Measurements from ENCODE around the gene ARMC2. TPM values are rescaled to one million over a fixed set of nuclear protein-coding genes. Genes with fewer than 3 reads are reported as not detected.
A peak's percentile ranks its signal among the peaks of the same experiment; 100 is the strongest.

Gene ARMC2
- total RNA-seq, 2 experiments from 2014 or later: 2.6 to 8.4 TPM

- Histone ChIP-seq H3K79me2 (ENCODE audit: insufficient read depth, low read depth, low read length) (no peaks in the 10 kb centered on the region), H3K9me3 (ENCODE audit: low read length) (no peaks in the 10 kb centered on the region), H3K4me3 (ENCODE audit: low read depth, low read length, poor library complexity, severe bottlenecking) (no peak overlapping the region), H3K4me2 (ENCODE audit: low read length) (no peak overlapping the region), H2AFZ (ENCODE audit: low read length) (no peak overlapping the region), H4K20me1 (ENCODE audit: insufficient read depth, low read length) (no peaks in the 10 kb centered on the region), H3K27ac (ENCODE audit: low read depth, low read length, poor library complexity, severe bottlenecking) (no peak overlapping the region), H3K36me3 (ENCODE audit: insufficient read depth, low read length) (no peaks in the 10 kb centered on the region), H3K9me2 (ENCODE audit: insufficient read depth, low read length) (no peaks in the 10 kb centered on the region), H3K4me1 (ENCODE audit: insufficient read depth, low read length, poor library complexity, severe bottlenecking) (peaks cover 24% of the 10 kb centered on the region)
- CTCF ChIA-PET (ENCODE audit: unreplicated experiment): no interaction called here
- no peak for TF ChIP-seq CTCF (conservative IDR thresholded peaks at IDR 0.05; ENCODE audit: low read length)
- TF ChIP-seq EZH2phosphoT487 (IDR thresholded peaks at IDR 0.05; ENCODE audit: borderline replicate concordance, low read depth, low read length): no peak
- POLR2A ChIA-PET: interaction anchor here (0.6 to 1.5 kb wide), 3 partner anchors 14 to 23 kb away, joined by 3 to 4 read pairs (median 4); no protein-coding TSS in a partner anchor
- BruUV-seq (replicated peaks): no TSS peak
- no peak for DNase-seq (ENCODE audit: low spot score)
- intact Hi-C loops (cut with micrococcal nuclease; ENCODE audit: unreplicated experiment): no loop called here
Measured at GRCh38 chr6:108940741-108941140, 92.5 kb downstream of the ARMC2 start.

- H3K79me2 ChIP-seq (ENCODE audit: insufficient read depth, low read depth, low read length): no peaks in the 10 kb centered on the region
- BruUV-seq (replicated peaks): no TSS peak
- TF ChIP-seq EZH2phosphoT487 (IDR thresholded peaks at IDR 0.05; ENCODE audit: borderline replicate concordance, low read depth, low read length) (no peak), CTCF (conservative IDR thresholded peaks at IDR 0.05; ENCODE audit: low read length) (no peak)
- no peak overlapping the region for H3K4me3 ChIP-seq (ENCODE audit: low read depth, low read length, poor library complexity, severe bottlenecking)
- no peak overlapping the region for H3K27ac ChIP-seq (ENCODE audit: low read depth, low read length, poor library complexity, severe bottlenecking)
- ChIA-PET POLR2A (interaction anchor here (0.6 to 1.5 kb wide), 3 partner anchors 16 to 1119 kb away, joined by 3 to 4 read pairs (median 4); no protein-coding TSS in a partner anchor), CTCF (ENCODE audit: unreplicated experiment) (no interaction called here)
- H3K9me3 ChIP-seq (ENCODE audit: low read length): no peaks in the 10 kb centered on the region
- H4K20me1 ChIP-seq (ENCODE audit: insufficient read depth, low read length): no peaks in the 10 kb centered on the region
- no peak for DNase-seq (ENCODE audit: low spot score)
- no peak overlapping the region for H2AFZ ChIP-seq (ENCODE audit: low read length)
- no peaks in the 10 kb centered on the region for H3K9me2 ChIP-seq (ENCODE audit: insufficient read depth, low read length)
- no peak overlapping the region for H3K4me2 ChIP-seq (ENCODE audit: low read length)
- no peaks in the 10 kb centered on the region for H3K36me3 ChIP-seq (ENCODE audit: insufficient read depth, low read length)
- peaks cover 24% of the 10 kb centered on the region for H3K4me1 ChIP-seq (ENCODE audit: insufficient read depth, low read length, poor library complexity, severe bottlenecking)
- intact Hi-C loops (cut with micrococcal nuclease; ENCODE audit: unreplicated experiment): no loop called here
Measured at GRCh38 chr6:108941281-108941680, 93.1 kb downstream of the ARMC2 start.

GRCh38 chr6:108941859-108942258 lies 93.6 kb downstream of the ARMC2 start:
- Histone ChIP-seq H2AFZ (ENCODE audit: low read length) (peak overlapping the region; percentile 86; the same call in 1 of the 2 replicates), H3K4me1 (ENCODE audit: insufficient read depth, low read length, poor library complexity, severe bottlenecking) (peaks cover 24% of the 10 kb centered on the region), H3K27ac (ENCODE audit: low read depth, low read length, poor library complexity, severe bottlenecking) (no peak overlapping the region), H3K9me2 (ENCODE audit: insufficient read depth, low read length) (no peaks in the 10 kb centered on the region), H3K9me3 (ENCODE audit: low read length) (no peaks in the 10 kb centered on the region), H3K4me2 (ENCODE audit: low read length) (no peak overlapping the region), H3K79me2 (ENCODE audit: insufficient read depth, low read depth, low read length) (no peaks in the 10 kb centered on the region), H3K4me3 (ENCODE audit: low read depth, low read length, poor library complexity, severe bottlenecking) (no peak overlapping the region), H4K20me1 (ENCODE audit: insufficient read depth, low read length) (no peaks in the 10 kb centered on the region), H3K36me3 (ENCODE audit: insufficient read depth, low read length) (no peaks in the 10 kb centered on the region)
- POLR2A ChIA-PET: interaction anchor here (0.7 to 1.1 kb wide), 3 partner anchors 17 to 1690 kb away, joined by 3 read pairs; no protein-coding TSS in a partner anchor
- no TSS peak for BruUV-seq (replicated peaks)
- CTCF ChIA-PET (ENCODE audit: unreplicated experiment): no interaction called here
- DNase-seq (ENCODE audit: low spot score): no peak
- intact Hi-C loops (cut with micrococcal nuclease; ENCODE audit: unreplicated experiment): no loop called here
- TF ChIP-seq EZH2phosphoT487 (IDR thresholded peaks at IDR 0.05; ENCODE audit: borderline replicate concordance, low read depth, low read length): no peak
- TF ChIP-seq CTCF (conservative IDR thresholded peaks at IDR 0.05; ENCODE audit: low read length): no peak

All from OCI-LY7 (cell line).